Measurements from ENCODE around the gene APIP. TPM values are rescaled to one million over a fixed set of nuclear protein-coding genes. Genes with fewer than 3 reads are reported as not detected.

The APIP gene
- polyA plus RNA-seq, 2 of the 4 experiments (the other 2 are of a cell fraction), result 42.4 to 55.6 TPM

GRCh38 chr11:34855754-34856095 lies 60.5 kb downstream of the APIP start:
- CTCF ChIA-PET, result interaction anchor here (0.8 to 1.2 kb wide), 3 partner anchors 14 to 15 kb away, joined by 3 to 4 read pairs (median 4); no protein-coding TSS in a partner anchor
- no peak overlapping the region for H3K4me3 ChIP-seq
- H3K9me3 ChIP-seq, result no peaks in the 10 kb centered on the region
- 67% methylated on average over 3 of the region's 3 CpGs for WGBS (ENCODE audit: missing lambda C conversion rate)
- no peaks in the 10 kb centered on the region; the same call in 2 of the 3 replicates for H3K4me1 ChIP-seq
- DNase-seq (ENCODE audit: low read depth in 1 of 2, low spot score in 1 of 2), result peak in 1 of 2 experiments; percentile 12
- ATAC-seq, result no peak
- POLR2A ChIA-PET, result no interaction called here
- no peak overlapping the region; a peak in 1 of 6 replicates for H3K27ac ChIP-seq
- no peak for TF ChIP-seq ATOH8 (CRISPR knock-in tag; IDR thresholded peaks at IDR 0.05; ENCODE audit: low read depth)
- TF ChIP-seq MAZ (IDR thresholded peaks at IDR 0.05; ENCODE audit: borderline replicate concordance, low read depth, low read length), result no peak
- TF ChIP-seq ZSCAN20 (CRISPR knock-in tag; IDR thresholded peaks at IDR 0.05), result no peak
- TF ChIP-seq FOSB (CRISPR knock-in tag; IDR thresholded peaks at IDR 0.05), result no peak
- TF ChIP-seq NPAS2 (CRISPR knock-in tag; IDR thresholded peaks at IDR 0.05; ENCODE audit: borderline replicate concordance), result no peak
- TF ChIP-seq GATA3 (IDR thresholded peaks at IDR 0.05; ENCODE audit: borderline replicate concordance), result no peak
- no peak for TF ChIP-seq ZFP36 (IDR thresholded peaks at IDR 0.05; ENCODE audit: borderline replicate concordance, partially characterized antibody)
- TF ChIP-seq ESRRA (IDR thresholded peaks at IDR 0.05; ENCODE audit: borderline replicate concordance, low read length), result no peak
- TF ChIP-seq REST (IDR thresholded peaks at IDR 0.05), result no peak
- TF ChIP-seq JUNB (IDR thresholded peaks at IDR 0.05), result no peak
- no peak for TF ChIP-seq PBX3 (IDR thresholded peaks at IDR 0.05)
- TF ChIP-seq HOXB5 (CRISPR knock-in tag; IDR thresholded peaks at IDR 0.05), result no peak
- TF ChIP-seq KDM5A (IDR thresholded peaks at IDR 0.05), result no peak
- TF ChIP-seq RFX5 (IDR thresholded peaks at IDR 0.05), result no peak
- no peak for TF ChIP-seq RNF2 (IDR thresholded peaks at IDR 0.05; ENCODE audit: borderline replicate concordance, low read depth)
- TF ChIP-seq CHD2 (IDR thresholded peaks at IDR 0.05; ENCODE audit: low read length, partially characterized antibody), result no peak
- TF ChIP-seq CBX8 (IDR thresholded peaks at IDR 0.05), result no peak
- FAIRE-seq, result no peak
- H3K4me2 ChIP-seq, result no peak overlapping the region

- H3K4me2 ChIP-seq, result no peak overlapping the region
- no peak overlapping the region for H3K4me3 ChIP-seq
- H3K9me3 ChIP-seq, result no peaks in the 10 kb centered on the region
- ATAC-seq (no peak), DNase-seq (ENCODE audit: low read depth in 1 of 2, low spot score in 1 of 2) (peak in 1 of 2 experiments; percentile 31), FAIRE-seq (no peak)
- CTCF ChIA-PET, result interaction anchor here (0.8 to 1.0 kb wide), 2 partner anchors 14 kb away, joined by 3 to 4 read pairs; no protein-coding TSS in a partner anchor
- 75% methylated on average over 5 of the region's 5 CpGs for WGBS (ENCODE audit: missing lambda C conversion rate)
- no peak for TF ChIP-seq POLR2A (IDR thresholded peaks at IDR 0.05; ENCODE audit: low read length)
- 0 out of 4 replicates have a peak, but pooled peaks of 1 of the 2 experiments have one; percentile 7 for TF ChIP-seq CEBPB (IDR thresholded peaks at IDR 0.05)
- POLR2A ChIA-PET, result no interaction called here
- peak overlapping the region in 1 of 2 experiments; percentile 40; a peak in 2 of 6 replicates for H3K27ac ChIP-seq
- peaks cover 2% of the 10 kb centered on the region; the same call in 1 of the 3 replicates for H3K4me1 ChIP-seq
Observed at GRCh38 chr11:34855021-34855753, 61.0 kb downstream of the APIP start.

All from A549 (cell line).